Nephron progenitor cell (in vitro differentiated cells): ENCODE data around the gene BRINP2.
A peak's percentile ranks its signal among the peaks of the same experiment; 100 is the strongest.

Experiments
- DNase-seq: peaks from one replicate; pipeline ENCODE4 v3.0.0; 2021
- H3K27ac Mint-ChIP-seq: 2 replicates; pipeline ENCODE4 v1.8.0; 2021; ENCODE audit warnings: mild to moderate bottlenecking, moderate library complexity, mixed read lengths
- H3K27me3 Mint-ChIP-seq: 2 replicates; pipeline ENCODE4 v1.8.0; 2021; ENCODE audit warnings: mild to moderate bottlenecking, low read depth, mixed read lengths; ENCODE audit not compliant: poor library complexity
- H3K36me3 Mint-ChIP-seq: 2 replicates; pipeline ENCODE4 v1.8.0; 2021; ENCODE audit warnings: low read depth, mixed read lengths
- H3K4me1 Mint-ChIP-seq: 2 replicates; pipeline ENCODE4 v1.8.0; 2021; ENCODE audit warnings: mixed read lengths
- H3K4me3 Mint-ChIP-seq: 2 replicates; pipeline ENCODE4 v1.8.0; 2021; ENCODE audit warnings: mild to moderate bottlenecking, moderate library complexity, mixed read lengths
- H3K9me3 Mint-ChIP-seq: 2 replicates; pipeline ENCODE4 v1.8.0; 2021; ENCODE audit warnings: mild to moderate bottlenecking, moderate library complexity, mixed read lengths
- CTCF ChIP-seq: fragments of 200-600 bp; sonication (generic); IDR thresholded peaks from 2 replicates; pipeline ENCODE4 v1.5.0; 2021; ENCODE audit warnings: antibody characterized with exemption

BRINP2 gene

GRCh38 chr1:177328251-177328650, 157.5 kb downstream of the BRINP2 start:
- H3K27me3 Mint-ChIP-seq: peaks cover 9% of the 10 kb centered on the region
- no peak for DNase-seq
- H3K4me3 Mint-ChIP-seq: no peak overlapping the region
- H3K4me1 Mint-ChIP-seq: peaks cover 37% of the 10 kb centered on the region
- H3K27ac Mint-ChIP-seq: no peak overlapping the region
- H3K36me3 Mint-ChIP-seq: no peaks in the 10 kb centered on the region
- peaks cover 6% of the 10 kb centered on the region for H3K9me3 Mint-ChIP-seq
- TF ChIP-seq CTCF: no peak

GRCh38 chr1:177329871-177330270, 159.1 kb downstream of the BRINP2 start:
- peaks cover 42% of the 10 kb centered on the region for H3K4me1 Mint-ChIP-seq
- no peaks in the 10 kb centered on the region for H3K36me3 Mint-ChIP-seq
- H3K27me3 Mint-ChIP-seq: peaks cover 9% of the 10 kb centered on the region
- DNase-seq: no peak
- H3K9me3 Mint-ChIP-seq: peaks cover 6% of the 10 kb centered on the region
- no peak overlapping the region for H3K4me3 Mint-ChIP-seq
- no peak for TF ChIP-seq CTCF
- peak overlapping the region; percentile 22 for H3K27ac Mint-ChIP-seq
